K562 (cell line): ENCODE measurements around the gene CNTNAP3B. TPM values are rescaled to one million over a fixed set of nuclear protein-coding genes. Genes with fewer than 3 reads are reported as not detected.

ENCODE experiments used
- polyA plus RNA-seq, 8 experiments: library from polyadenylated mRNA; depleted of rRNA in 4 of 8; stranded (reverse) in 5 of 8; unstranded in 3 of 8; fragments of >200 nt; fragmentation: Nextera tagmentation in 2 of 8; fragmentation: Illumina TruSeq in 1 of 8; extraction: Ambion mirVana in 2 of 8; extraction: Trizol in 1 of 8; gene quantifications; 2 replicates each; pipeline versions ENCODE4 v1.2.1 to v1.2.3, GENCODE V29; 2011 to 2014; ENCODE audit warnings: inconsistent platforms in 1 of 8, missing spikeins in 1 of 8
- small RNA-seq: library from RNA; depleted of rRNA; stranded (forward); fragments of <200 nt; gene quantifications from one replicate; pipeline ENCODE3, GENCODE V24; 2014
- total RNA-seq, 7 experiments: library from RNA; depleted of rRNA in 6 of 7; stranded (reverse); fragments of >200 nt in 6 of 7; fragmentation: Illumina TruSeq in 2 of 7; extraction: Trizol in 2 of 7; gene quantifications; 2 replicates each; pipeline versions ENCODE4 v1.2.1 to v1.2.3, GENCODE V29; 2011 to 2021; ENCODE audit warnings: low replicate concordance in 1 of 7

Gene CNTNAP3B
- total and polyA plus RNA-seq, 9 of the 15 experiments (the other 6 are each of a cell fraction or from before 2014, with no cell fraction given) = 0.27 to 1.5 (median 1.00) TPM

Small RNA genes lying within 50 kb of the gene (small RNA-seq; reads per million reads assigned to genes)
- gene RN7SL343P = not detected

Other genes starting within 250 kb of the CNTNAP3B start
- gene SPATA31A6, start 54.2 kb upstream of the CNTNAP3B start, total RNA-seq (2014; rRNA removed) = 0.08 TPM in 1 of 2 replicates, not detected in the other
- gene SPATA31A6, start 54.2 kb upstream of the CNTNAP3B start, total RNA-seq (2014; rRNA removed; fragmentation: Illumina TruSeq; extraction: Trizol) = 0.07 TPM in 1 of 2 replicates, not detected in the other
- 0.04 and 0.11 TPM in 2 replicates for gene SPATA31A6, start 54.2 kb upstream of the CNTNAP3B start, total RNA-seq (2015; rRNA removed; fragmentation: Illumina TruSeq; extraction: Trizol)
- gene SPATA31A6, start 54.2 kb upstream of the CNTNAP3B start, total RNA-seq (2021) = 0.13 and 0.16 TPM in 2 replicates
- 0.04 and 0.07 TPM in 2 replicates for gene SPATA31A6, start 54.2 kb upstream of the CNTNAP3B start, polyA plus RNA-seq (2011; rRNA removed)
- 0.31 and 0.37 TPM in 2 replicates for gene SPATA31A6, start 54.2 kb upstream of the CNTNAP3B start, polyA plus RNA-seq (2014; fragmentation: Illumina TruSeq; extraction: Trizol)
- under 1 TPM; 0.14 to 0.17 TPM for gene SPATA31A6, start 54.2 kb upstream of the CNTNAP3B start, polyA plus RNA-seq (2014; fragmentation: Nextera tagmentation; extraction: Ambion mirVana)
- 0.08 and 0.13 TPM in 2 replicates for gene SPATA31A6, start 54.2 kb upstream of the CNTNAP3B start, polyA plus RNA-seq (2014; rRNA removed)